HG03060 (cell line): Measurements from ENCODE around the gene CD247.

Experiments used
- ATAC-seq: cut with Tn5 transposase; IDR thresholded peaks from one replicate; pipeline ENCODE4 v1.9.1; 2021; ENCODE audit warnings: low read depth, moderate number of reproducible peaks; ENCODE audit not compliant: unreplicated experiment

CD247 gene

GRCh38 chr1:167514288-167514687, 4.0 kb downstream of the CD247 start:
- ATAC-seq, result no peak

GRCh38 chr1:167512046-167512654, 6.2 kb downstream of the CD247 start:
- no peak for ATAC-seq

DNA sequence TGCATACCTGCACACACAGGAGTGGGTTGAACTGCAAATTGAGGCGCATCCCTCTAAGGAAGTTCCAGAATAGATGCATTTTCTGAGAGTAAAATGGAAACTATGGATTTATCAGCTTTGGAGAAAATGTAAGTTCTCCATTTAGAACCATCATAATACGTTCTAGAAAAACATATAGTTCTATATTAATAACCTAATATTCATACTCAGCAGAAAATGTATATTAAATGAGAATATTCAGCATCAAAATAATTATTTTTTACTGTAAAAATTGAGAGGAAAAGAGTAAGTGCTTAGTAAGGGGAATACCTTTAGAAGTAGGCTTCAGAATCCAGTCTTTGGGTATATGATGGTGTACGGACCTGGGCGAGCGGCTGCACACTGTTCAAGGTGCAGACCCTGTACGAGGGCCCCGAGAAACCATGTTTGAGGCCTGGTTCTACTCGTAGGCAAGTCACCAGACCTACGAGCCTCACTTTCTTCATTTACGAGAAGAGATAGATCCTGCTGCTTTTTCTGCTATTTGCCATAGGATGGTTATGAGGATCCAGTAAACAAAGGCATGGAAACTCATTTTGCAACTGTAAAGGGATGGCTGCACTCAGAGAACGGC, 6.8 kb downstream of the CD247 start:
- ATAC-seq, result no peak

- no peak for ATAC-seq
These were observed 7.4 kb downstream of the CD247 start for GRCh38 chr1:167510881-167511280.

DNA sequence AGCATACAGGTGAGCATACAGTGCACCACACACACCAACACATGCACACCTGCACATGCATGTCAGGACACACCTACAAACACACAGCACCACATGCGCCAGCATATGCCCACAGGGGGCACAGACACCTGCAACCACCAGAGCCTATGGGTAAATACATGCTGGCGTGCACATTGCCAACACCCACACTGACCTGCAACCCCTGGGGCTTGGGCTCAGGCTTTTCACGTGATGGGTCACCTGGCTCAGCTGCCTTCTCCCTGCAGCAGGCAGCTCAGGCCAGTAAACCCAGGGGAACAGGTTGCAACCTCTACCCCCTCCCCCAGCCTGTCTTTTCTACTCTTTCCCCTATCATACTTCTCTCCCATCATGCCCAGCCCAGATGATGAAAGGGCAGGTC, 8.1 kb downstream of the CD247 start:
- ATAC-seq, result no peak

- ATAC-seq, result no peak
These were observed 8.7 kb downstream of the CD247 start for GRCh38 chr1:167509587-167509986.

GRCh38 chr1:167507719-167508118, 10.6 kb downstream of the CD247 start:
- ATAC-seq, result no peak

DNA sequence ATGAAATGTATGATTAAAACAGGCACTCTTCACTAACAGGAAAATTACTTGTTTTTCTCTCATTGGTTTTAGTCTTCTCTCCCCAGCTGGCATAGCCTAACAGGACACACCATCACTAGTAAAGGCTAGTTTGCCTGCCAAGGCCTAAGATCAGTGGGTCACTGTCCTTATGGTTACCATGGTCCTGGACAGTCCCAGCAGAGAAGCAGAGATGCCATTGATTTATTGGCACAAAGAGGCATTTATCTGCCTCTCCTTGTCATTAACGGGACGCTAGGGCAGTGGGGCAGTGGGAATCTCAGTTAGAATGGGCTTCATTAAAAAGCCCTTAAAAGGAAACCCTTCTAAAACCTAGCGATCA, 13.9 kb downstream of the CD247 start:
- ATAC-seq, result no peak

DNA sequence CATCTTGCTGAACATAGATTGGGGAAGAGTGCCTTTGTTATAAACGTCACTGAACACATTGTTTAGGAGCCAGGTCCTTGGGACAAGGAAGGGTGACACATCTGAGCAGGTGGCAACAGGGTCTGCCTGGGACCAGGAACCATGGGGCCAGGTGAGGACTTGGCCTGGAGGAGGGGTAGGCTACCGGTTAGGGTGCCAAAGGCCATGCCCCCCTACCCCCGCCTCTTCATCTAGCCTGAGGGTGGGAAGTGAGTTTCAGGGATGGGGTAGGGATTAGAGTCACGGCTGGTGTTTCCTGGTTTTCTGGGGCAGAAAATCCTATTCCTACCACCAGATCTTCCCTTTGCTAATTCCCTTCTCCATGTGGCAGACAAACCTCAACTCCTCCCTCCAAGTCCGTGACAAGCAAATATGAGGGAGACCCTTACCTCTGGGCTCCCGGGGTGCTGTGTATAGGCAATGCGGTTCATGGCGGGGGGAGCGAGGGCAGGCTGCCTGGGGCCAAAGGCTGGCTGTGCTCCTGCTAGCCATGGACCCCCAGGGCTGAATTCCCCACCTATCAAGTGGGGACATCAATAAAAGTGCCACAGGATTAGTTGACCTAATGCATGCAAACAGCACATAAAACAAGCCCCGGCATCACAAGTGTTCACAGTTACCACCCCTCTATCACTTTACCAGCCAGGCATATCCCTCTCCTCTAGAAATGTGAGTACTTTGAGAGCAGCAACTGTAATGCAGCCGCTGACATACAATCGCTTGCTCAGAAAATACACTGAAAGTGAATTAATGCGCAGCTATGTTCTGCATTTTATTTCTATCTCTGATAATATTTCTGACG, 14.5 kb downstream of the CD247 start:
- ATAC-seq, result no peak

GRCh38 chr1:167502719-167503462, 15.4 kb downstream of the CD247 start:
- ATAC-seq, result no peak

DNA sequence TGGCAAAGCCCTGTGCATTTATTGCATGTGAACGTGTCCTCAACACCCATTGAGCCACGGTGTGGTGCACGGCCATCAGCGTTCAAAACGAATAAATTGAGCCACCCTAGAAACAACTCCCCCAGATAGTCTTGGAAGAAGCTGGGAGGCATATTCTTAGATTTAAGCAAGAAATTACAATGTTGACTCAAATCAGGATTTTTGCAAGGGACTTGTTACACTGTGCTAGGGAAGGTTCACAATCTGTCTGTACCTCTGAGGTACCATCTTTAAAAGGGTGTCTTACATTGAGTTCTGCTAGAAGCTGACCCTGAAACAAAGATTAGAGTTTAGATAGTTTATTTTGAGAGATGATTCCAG, 16.2 kb downstream of the CD247 start:
- ATAC-seq, result no peak

- ATAC-seq, result no peak
These were observed 16.7 kb downstream of the CD247 start for GRCh38 chr1:167501515-167502191.

- ATAC-seq, result no peak
These were observed 18.0 kb downstream of the CD247 start for GRCh38 chr1:167500283-167500860.

DNA sequence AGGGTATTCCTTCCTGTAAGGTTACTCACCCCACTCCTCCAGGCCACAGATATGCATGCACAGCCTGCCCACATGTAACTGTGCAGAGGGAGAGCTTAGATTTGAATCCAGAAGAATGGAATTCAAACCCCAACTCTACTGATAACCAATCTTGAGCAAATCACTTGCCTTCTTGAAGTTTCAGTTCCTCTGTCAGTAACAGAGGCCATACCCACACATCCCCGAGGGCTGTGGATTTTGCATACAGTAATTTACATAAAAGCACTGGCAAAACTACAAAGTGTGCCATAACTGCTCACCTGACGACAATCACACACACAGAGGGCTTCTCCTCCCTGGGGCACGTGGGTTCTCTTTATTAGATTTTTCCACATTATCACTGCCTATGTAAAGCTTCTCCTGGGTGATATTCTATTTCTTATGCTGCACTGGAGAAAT, 18.6 kb downstream of the CD247 start:
- ATAC-seq, result peak; percentile 97

DNA sequence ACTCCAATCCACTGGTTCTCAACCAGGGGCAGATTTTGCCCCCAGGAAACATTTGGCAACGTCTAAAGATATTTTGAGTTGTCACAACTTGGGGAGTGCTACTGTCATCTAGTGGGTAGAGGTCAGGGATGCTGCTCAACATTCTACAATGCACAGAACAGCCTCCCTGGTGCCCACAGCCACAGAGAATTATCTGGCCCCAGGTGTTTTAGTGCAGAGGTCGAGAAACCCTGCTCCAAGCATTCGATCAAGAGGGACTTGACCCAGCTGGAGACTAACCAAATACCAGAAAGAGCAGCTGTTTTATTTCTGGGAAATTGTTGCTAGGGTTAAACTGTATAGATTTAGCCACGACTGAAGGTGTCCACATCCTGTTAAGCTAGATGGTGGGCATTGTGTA, 19.2 kb downstream of the CD247 start:
- no peak for ATAC-seq

- ATAC-seq, result no peak
These were observed 21.3 kb downstream of the CD247 start for GRCh38 chr1:167496797-167497619.

DNA sequence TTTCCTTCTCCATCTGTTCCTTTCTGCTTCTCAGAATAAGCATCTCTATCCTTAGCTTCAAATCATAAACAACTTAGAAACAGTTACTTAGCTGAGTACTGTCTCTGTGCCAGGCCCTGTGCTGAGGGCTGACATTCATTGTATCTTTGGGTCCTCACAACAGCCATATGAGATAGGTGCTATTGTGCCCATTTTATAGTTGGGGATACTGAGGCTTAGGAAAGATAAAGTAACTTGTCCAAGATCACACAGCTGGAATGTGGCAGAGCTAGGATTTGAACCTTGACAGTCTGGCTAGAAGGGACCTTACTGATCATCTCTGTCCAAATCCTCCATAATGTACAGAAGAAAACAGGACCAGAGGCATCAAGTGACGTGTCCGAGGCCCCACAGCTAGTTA, 25.0 kb downstream of the CD247 start:
- no peak for ATAC-seq

DNA sequence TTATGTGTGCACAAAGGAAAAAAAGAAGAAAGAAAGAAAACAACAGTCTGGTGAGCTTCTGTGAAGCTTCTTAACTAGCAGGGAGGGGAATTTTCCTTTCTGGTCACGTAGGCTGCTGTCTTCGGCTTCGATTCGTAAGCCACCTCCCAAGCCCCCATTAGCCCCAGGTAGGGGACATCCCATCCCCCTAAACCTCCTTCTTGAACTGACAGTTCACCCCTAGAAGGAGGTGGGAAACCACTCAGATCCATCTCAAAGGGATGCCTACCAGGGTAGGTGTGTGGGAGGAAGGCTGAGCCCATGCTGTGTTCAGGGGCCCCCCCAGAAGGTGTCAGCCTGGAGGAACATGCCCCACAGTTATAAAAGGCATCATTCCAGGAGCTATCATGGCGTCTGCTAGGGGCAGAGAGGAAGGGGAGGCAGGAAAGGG, 25.8 kb downstream of the CD247 start:
- no peak for ATAC-seq
